GM10248 (cell line): ENCODE data around the gene RAB6D.
A peak's percentile ranks its signal among the peaks of the same experiment; 100 is the strongest.
"Not testable (repeated sequence)": the region's sequence is repeated elsewhere in the genome, so short reads cannot be mapped to it uniquely, and the experiment has no call there.

Source experiments
- CTCF ChIA-PET: fragments of 300-600 bp; sonication (Branson Sonifier 250); formaldehyde crosslinking; extraction: SDS; loops from one replicate; lab custom pipeline; 2021; ENCODE audit warnings: antibody characterized with exemption; lab: Yijun Ruan, JAX
- POLR2A ChIA-PET: fragments of 350-650 bp; sonication (Branson Sonifier 250); formaldehyde crosslinking; extraction: SDS; loops from one replicate; lab custom pipeline; 2020; ENCODE audit warnings: antibody characterized with exemption; lab: Yijun Ruan, JAX
- DNase-seq: peaks from one replicate; pipeline ENCODE4 v3.0.0; 2012; ENCODE audit errors: extremely low spot score
- CTCF ChIP-seq: IDR thresholded peaks from 2 replicates; pipeline ENCODE4 v1.5.1; 2012; ENCODE audit warnings: mild to moderate bottlenecking, low read depth; ENCODE audit errors: extremely low read depth, missing control alignments, control extremely low read depth

Gene RAB6D

GRCh38 chr2:131349021-131349420 is 14.9 kb downstream of the RAB6D start:
- no peak for TF ChIP-seq CTCF
- POLR2A ChIA-PET = no interaction called here
- CTCF ChIA-PET = no interaction called here
- DNase-seq = no peak

GRCh38 chr2:131347035-131347434 is 16.9 kb downstream of the RAB6D start:
- DNase-seq, POLR2A ChIA-PET, CTCF ChIA-PET: not testable (repeated sequence)

GRCh38 chr2:131339307-131339706 is 24.7 kb downstream of the RAB6D start:
- CTCF ChIA-PET, POLR2A ChIA-PET, DNase-seq: not testable (repeated sequence)

GRCh38 chr2:131335319-131335718 is 28.6 kb downstream of the RAB6D start:
- DNase-seq, POLR2A ChIA-PET: not testable (repeated sequence)
- peak; percentile 24 for TF ChIP-seq CTCF
- CTCF ChIA-PET = interaction anchor here (0.7 to 2.0 kb wide), 3 partner anchors 180 to 185 kb away, joined by 3 to 10 read pairs (median 3); no protein-coding TSS in a partner anchor

GRCh38 chr2:131332709-131333108 is 31.3 kb downstream of the RAB6D start:
- CTCF ChIA-PET, POLR2A ChIA-PET, DNase-seq: not testable (repeated sequence)

GRCh38 chr2:131331000-131331399 is 33.0 kb downstream of the RAB6D start:
- POLR2A ChIA-PET, CTCF ChIA-PET: not testable (repeated sequence)

GRCh38 chr2:131322209-131322608 is 41.8 kb downstream of the RAB6D start:
- ChIA-PET POLR2A (no interaction called here), CTCF (no interaction called here)
- DNase-seq = no peak
- TF ChIP-seq CTCF = no peak

More at GRCh38 chr2:131331000-131331399, 33.0 kb downstream of the RAB6D start:
- not testable (repeated sequence) for DNase-seq

- CTCF ChIA-PET, POLR2A ChIA-PET, DNase-seq: not testable (repeated sequence)
Observed at GRCh38 chr2:131321344-131321743, 42.6 kb downstream of the RAB6D start.

- CTCF ChIA-PET, DNase-seq, POLR2A ChIA-PET: not testable (repeated sequence)
Observed at GRCh38 chr2:131311001-131311400, 53.0 kb downstream of the RAB6D start.
